GM19452 (cell line): Measurements from ENCODE around the gene PANK2.
"Not testable (repeated sequence)": the region's sequence is repeated elsewhere in the genome, so short reads cannot be mapped to it uniquely, and the experiment has no call there.

ENCODE experiments used
- ATAC-seq: cut with Tn5 transposase; IDR thresholded peaks from one replicate; pipeline ENCODE4 v1.9.1; 2021; ENCODE audit not compliant: unreplicated experiment

PANK2 gene

DNA sequence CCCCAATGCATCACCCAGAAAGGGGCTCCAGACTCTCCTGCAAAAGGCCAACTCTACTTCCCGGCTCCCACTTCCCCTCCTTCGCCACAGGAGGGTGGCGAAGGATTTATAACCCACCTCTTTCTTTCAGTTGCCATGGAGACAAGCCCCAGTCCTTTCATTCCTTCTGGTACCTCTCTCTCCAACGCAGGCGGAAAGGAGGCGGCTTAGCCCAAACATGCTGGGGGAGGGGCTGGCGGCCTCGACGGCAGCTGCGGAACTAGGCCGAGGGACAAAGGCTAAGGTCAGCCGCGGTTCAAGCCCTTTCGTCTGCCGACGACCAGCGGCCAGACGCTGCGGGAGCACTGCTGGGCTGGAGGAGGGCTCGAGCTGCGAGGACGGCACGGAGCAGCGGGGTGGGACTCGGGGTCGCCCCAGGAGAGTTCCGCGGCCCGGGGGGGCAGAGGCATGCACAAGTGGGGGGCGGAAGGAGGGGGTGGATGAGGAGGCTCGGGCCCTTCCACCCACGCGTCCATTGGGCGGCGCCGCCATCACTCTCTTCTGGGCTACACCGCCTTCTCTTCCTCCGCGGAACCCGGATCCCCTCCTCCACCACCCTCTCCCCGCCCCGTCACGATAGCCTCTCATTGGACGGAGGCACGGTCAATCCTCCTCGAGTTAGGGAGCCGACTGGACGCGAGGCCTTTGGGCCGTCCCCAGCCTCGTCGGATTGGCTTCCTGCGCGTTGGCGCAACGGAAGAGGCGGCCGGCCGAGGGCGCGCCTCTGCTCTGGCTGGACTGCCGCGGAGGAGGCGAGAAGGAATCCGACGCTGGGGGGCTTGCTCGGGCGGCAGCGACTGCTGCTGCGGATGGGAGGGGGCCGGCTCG is at the start of gene PANK2:
TSS of gene PANK2 (plus strand) at position 766 of the 867 bp plus-strand sequence.
- peak; percentile 93 for ATAC-seq

DNA sequence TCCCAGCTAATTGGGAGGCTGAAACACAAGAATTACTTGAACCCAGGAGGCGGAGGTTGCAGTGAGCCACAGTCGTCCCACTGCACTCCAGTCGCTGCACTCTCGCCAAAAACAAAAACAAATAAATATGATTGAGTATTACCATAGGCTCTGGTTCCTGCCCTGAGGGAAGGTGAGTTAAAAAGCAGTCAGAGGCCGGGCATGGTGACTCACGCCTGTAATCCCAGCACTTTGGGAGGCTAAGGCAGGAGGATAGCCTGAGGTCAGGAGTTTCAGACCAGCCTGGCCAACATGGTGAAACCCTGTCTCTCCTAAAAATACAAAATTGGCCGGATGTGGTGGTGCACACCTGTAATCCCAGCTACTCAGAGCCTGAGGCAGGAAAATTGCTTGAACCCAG is 49.0 kb upstream of the PANK2 start:
- ATAC-seq = not testable (repeated sequence)

DNA sequence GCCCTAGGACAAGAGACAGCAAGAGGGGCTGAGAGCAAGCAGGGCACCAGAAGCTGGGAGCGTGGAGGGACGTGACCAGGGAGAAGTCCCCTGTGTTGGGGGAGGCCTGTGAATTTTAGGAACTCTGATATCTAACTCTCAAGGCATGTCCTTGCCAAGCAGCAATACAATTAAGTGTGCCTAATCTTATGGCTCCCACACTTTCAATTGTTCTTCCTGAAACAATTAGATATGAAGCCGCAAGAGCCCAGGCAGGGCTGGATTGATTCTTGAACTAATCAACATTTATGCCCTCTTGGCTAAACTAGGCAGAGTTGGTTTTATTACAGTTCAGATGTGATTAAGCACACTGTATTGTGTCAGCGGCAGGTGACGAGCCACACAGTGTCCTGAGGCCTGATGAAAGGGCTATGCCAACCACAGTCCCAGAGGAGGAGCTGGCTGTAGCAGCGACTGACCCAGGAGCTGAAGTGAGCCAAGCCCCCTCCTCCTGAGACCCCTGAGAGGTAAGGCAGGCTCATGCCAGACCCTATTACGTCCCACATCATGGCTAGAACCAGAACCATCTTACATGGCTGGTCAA is 46.7 kb upstream of the PANK2 start:
- ATAC-seq = no peak

DNA sequence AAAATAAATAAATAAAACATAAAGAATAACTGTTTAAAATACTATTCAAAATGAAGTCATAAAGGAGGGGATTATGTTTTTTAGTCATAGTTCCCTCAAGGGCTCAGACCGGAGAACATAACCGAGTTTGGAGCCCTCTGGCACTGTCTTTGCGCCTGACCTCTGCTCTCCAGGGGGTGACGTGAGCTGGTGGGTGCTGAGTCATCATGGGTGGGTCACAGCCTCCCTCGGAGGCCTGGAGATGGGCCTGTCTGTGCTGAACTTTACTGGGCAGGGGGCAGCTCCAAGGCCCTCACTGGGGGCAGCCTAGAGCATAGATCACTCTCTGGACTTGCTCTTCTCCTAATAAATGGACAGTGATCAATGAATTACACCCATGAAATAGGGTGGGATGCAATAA is 45.7 kb upstream of the PANK2 start:
- no peak for ATAC-seq

DNA sequence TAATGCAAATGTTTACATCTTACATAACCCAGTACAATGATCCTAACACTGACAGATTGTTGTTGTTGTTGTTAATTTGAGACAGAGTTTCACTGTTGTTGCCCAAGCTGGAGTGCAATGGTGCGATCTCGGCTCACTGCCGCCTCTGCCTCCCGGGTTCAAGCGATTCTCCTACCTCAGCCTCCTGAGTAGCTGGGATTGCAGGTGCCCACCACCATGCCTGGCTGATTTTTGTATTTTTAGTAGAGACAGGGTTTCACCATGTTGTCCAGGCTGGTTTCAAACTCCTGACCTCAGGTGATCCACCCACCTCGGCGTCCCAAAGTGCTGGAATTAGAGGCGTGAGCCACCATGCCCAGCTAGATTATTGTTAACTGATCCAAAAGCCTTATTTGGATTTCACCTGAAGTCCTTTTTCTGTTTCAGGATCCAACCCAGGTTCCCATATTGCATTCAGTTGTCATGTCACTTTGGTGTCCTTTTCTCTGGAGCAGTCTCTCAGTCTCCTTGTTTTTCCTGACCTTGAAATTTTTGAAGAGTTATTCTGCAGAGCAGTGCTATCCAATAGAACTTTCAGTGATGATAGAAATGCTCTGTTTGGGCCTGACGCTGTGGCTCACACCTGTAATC is 45.1 kb upstream of the PANK2 start:
- not testable (repeated sequence) for ATAC-seq

DNA sequence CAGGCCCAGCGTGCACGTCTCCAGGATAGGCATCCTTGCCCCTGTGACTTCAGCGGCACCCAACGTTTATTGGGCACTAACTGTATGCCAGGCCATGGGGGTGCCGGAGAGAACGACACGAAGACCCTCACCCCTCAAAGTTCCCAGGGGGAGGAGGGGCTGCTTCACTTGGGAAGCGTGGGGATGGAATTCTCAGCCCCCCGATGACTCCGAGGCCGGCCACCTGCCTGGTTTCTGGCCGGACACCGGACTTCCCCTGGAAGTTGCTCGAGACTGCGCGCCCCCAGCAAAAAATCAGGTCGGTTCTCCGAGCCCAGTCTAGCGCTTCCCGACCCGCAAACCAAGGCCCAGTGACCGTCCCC is 42.8 kb upstream of the PANK2 start:
- ATAC-seq = no peak

DNA sequence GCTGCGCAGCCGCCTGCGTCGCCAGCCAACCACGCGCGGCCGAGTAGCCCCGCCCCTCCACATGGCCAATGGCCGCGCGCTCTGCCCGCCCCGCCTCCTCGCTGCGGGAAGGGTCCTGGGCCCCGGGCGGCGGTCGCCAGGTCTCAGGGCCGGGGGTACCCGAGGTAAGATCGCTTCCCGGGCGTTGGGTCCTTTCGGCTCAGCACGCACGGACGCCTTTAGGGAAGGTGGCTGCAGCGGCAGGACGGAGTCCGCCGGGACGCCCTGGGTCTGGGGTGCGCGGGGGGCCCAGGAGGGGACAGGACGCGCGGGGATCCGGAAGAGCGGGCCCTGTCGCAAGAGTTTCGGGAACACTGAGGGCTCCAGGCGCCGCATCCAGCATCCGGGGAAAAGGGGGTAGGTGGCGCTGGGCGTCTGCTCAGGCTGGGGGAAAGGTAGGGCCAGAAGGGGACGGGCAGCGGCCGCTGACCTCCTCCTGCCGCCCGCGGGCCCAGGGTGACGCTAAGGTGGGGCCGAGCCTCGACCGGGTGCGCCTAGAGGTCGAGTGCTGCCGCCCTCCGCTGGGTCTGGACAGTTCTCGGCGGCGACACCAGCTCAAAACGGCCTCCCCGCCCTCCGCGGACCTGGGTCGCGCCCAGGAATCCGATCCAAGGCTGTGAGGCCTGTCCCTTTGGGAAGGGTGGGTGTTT is 42.3 kb upstream of the PANK2 start, which contains the start of gene MAVS:
TSS of gene MAVS (plus strand) at position 95 of the 689 bp plus-strand sequence. CDS start 7,791 bp downstream, outside the sequence.
- ATAC-seq = peak; percentile 93

DNA sequence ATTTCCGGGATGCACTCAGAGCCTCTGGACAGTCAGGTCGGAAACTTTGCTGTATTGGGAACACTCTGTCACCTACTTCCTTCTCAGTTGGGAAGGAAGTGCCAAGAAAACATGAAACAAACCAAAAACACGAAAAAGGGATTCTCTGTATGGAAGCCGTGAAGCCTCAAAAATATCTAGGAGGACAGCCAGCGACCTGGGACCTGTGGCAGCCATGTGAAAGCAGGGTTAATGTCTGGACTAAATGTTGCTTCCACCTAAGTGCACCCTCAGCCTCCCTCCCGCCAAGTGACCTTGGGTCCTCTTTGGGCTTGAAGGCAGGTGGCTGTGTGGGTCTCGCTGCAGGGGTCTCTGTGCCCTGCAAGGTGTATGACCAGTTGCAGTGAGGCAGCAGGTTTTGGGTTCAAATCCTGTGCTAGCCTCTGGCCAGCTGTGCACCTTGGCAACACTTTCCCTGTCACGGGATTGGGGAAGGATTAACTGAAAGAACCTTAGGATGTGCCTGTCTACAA is 41.7 kb upstream of the PANK2 start:
- ATAC-seq = no peak

DNA sequence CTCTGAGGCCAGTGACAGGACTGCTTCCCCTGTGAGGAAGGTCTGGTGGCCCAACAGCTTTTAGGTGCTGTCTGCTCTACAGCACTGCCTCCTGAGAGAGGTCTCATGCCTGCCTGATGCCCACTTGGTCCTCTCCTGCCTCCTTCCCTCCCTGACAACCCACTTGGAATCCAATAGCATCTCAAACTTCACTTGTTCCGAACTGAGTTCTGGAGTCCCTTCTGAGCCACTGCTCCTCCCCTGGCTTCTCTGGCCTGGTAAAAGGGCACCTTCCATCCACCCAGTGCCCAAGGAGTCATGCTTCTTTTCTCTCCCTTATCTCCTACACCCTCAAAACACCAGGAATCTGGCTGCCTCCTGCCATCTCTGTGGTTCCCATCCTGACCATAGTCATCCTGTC is 40.6 kb upstream of the PANK2 start:
- no peak for ATAC-seq

DNA sequence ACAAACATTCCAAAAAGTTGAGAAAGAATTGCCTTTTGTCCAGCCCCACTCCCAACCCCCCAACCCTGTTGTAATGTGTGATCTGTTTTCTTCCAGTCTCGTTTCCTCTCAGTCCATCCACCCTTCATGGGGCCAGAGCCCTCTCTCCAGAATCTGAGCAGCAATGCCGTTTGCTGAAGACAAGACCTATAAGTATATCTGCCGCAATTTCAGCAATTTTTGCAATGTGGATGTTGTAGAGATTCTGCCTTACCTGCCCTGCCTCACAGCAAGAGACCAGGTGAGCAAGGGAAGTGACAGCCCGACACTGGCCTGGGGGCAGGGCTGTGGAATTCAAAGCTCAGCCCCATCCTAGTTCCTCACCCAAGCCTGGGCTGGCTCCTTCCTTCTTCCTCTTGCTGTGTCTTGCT is 34.7 kb upstream of the PANK2 start:
- no peak for ATAC-seq

DNA sequence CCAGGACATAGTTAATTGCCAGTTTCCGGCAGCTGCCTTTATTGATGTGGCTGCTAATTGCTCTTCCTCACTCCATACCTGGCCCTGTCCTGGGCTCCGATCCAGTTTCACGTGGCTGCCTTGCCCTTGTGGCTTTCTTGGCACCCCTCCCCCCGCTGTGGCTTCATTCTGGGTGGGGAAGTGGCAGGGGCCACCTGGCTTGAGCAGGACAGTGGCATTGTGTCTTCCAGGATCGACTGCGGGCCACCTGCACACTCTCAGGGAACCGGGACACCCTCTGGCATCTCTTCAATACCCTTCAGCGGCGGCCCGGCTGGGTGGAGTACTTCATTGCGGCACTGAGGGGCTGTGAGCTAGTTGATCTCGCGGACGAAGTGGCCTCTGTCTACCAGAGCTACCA is 31.8 kb upstream of the PANK2 start:
- no peak for ATAC-seq

DNA sequence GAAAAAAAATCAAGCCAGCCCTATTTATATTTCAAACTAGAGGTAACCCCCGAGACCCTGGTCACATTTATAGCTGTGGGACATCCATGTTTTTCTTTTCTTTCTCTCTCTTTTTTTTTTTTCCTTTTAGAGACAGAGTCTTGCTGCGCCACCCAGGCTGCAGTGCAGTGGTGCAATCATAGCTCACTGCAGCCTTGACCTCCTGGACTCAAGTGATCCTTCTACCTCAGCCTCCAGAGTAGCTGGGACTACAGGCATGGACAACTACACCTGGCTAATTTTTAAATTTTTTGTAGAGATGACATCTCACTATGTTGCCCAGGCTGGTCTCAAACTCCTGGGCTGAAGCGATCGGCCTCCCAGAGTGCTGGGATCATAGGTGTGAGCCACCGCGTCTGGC is 30.5 kb upstream of the PANK2 start:
- no peak for ATAC-seq

DNA sequence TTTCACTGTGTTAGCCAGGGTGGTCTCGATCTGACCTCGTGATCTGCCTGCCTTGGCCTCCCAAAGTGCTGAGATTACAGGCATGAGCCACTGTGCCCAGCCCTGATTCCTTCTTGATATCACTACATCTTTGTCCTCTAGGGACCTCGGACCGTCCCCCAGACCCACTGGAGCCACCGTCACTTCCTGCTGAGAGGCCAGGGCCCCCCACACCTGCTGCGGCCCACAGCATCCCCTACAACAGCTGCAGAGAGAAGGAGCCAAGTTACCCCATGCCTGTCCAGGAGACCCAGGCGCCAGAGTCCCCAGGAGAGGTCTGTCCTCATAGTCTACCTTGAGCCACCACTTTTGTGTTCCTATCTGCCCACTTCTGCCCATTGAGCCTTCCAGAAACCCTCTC is 28.0 kb upstream of the PANK2 start:
- ATAC-seq = no peak

DNA sequence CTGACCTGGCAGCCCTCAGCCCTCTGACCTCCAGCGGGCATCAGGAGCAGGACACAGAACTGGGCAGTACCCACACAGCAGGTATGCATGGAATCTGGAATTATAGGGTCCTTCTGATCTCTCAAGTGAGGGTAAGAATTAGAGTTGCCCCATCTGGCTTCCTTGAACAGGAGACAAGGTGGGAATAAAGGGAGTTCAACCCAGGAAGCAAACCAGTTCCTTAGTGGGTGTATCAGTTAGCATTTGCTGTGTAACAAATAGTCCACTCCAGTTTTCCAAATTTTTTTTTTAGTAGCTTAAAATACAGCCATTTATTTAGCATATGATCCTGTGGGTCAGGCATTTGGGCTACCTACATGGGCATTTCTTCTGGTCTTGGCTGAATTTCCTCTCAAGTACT is 26.9 kb upstream of the PANK2 start:
- ATAC-seq = no peak

DNA sequence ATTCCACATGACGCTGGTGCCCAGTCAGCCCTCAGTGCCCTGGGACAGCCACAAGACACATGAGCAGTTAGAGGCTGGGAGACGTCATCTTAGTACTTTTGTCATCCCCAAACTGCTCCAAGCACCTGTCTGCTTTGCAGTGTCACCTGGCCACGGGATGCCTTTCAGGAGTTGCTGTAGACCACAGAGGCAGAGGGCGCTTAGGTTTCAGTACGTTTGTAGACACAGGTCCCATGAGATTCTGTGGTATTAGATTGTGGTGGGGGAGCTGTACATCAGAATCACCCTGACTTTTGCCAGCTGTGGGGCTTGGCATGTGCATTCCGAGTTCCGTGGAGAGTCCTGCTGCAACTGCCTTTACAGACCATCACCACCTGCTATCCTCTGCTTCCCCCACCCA is 25.9 kb upstream of the PANK2 start:
- no peak for ATAC-seq

DNA sequence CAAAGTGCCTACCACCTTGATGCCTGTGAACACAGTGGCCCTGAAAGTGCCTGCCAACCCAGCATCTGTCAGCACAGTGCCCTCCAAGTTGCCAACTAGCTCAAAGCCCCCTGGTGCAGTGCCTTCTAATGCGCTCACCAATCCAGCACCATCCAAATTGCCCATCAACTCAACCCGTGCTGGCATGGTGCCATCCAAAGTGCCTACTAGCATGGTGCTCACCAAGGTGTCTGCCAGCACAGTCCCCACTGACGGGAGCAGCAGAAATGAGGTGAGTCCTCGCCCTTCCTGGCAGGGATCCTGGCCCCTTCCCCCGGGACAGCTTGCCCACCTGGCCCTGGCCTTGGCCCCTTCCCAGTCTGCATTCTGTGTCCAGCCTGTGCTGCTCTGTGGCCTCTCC is 24.7 kb upstream of the PANK2 start:
- ATAC-seq = no peak

DNA sequence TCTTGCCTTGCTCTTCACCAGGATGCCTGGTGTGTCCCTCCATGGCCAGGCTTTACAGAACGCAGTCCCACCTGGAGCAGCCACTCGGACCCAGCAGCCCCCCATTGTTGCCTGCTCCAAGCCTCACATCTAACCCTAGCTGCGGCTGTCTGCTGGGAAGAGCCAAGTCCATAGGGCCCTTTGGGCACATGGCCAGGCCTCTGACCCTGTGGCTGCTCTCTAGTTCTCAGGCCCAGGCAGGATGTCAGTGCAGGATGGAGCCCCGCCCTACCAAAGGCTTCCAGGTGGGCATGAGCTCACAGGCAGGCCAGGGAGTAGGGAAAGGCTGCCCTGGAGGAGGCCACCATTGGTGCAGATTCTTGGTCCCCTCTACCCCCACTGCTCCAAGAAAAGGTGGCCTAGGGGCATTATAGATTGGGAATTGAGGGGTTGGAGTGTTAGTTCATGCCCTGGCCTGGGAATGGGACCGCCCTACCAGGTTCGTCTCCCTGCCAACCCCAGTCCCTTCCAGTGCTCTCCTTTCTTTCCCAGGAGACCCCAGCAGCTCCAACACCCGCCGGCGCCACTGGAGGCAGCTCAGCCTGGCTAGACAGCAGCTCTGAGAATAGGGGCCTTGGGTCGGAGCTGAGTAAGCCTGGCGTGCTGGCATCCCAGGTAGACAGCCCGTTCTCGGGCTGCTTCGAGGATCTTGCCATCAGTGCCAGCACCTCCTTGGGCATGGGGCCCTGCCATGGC is 23.9 kb upstream of the PANK2 start:
- no peak for ATAC-seq

DNA sequence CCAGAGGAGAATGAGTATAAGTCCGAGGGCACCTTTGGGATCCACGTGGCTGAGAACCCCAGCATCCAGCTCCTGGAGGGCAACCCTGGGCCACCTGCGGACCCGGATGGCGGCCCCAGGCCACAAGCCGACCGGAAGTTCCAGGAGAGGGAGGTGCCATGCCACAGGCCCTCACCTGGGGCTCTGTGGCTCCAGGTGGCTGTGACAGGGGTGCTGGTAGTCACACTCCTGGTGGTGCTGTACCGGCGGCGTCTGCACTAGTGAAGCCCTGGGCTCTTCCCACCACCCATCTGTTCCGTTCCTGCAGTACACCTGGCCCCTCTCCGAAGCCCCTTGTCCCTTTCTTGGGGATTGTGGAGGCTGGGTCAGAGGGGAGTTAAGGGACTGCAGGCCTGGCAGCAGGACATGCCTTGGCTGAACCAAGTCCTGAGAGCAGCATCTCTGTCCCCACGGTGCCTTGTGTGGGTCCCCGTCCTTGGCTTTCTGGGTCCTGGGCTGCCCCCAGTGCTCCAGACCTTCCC is 23.2 kb upstream of the PANK2 start:
- no peak for ATAC-seq

DNA sequence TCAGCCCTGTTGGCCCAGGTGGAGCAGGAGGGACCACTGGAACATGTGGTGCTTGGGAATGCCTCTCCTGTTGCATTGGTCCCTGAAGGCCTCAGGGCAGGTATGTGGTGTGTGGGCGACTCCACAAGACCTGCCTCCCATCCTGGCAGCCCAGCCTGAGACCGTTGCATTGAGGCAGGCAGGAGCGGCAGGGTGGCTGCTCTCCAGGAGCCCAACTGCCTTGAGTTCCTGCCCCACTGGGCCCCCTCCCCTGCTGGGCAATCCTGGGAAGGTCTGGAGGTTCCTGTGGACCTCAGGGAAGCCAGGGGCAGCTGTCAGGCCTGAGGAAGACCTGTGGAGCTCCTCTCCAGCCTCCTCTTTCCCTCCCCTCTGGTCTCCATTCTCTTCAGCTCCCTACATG is 22.7 kb upstream of the PANK2 start:
- ATAC-seq = no peak

DNA sequence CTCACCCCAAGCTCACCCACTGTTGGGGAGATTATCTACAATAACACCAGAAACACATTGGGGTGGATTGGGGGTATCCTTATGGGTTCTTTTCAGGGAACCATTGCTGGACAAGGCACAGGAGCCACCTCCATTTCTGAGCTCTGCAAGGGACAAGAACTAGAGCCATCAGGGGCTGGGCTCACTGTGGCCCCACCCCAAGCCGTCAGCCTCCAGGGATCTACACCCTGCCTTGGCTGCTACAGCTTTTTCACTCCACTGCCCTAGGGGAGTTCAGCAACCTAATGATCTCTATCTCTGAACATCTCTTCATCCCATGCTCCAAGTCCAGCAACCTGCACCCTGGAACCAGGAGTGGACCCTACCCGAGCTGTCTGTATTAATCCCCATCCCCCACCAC is 21.4 kb upstream of the PANK2 start:
- no peak for ATAC-seq
